BJ (cell line): ENCODE results near the gene CHI3L1. TPM values are rescaled to one million over a fixed set of nuclear protein-coding genes. Genes with fewer than 3 reads are reported as not detected.

ENCODE experiments used
- CTCF ChIA-PET: fragments of 350-600 bp; formaldehyde crosslinking; extraction: SDS; loops from one replicate; lab custom pipeline; 2021; ENCODE audit warnings: antibody characterized with exemption, inconsistent platforms; lab: Yijun Ruan, JAX
- POLR2A ChIA-PET: fragments of 300-600 bp; sonication (Branson Sonifier 250); formaldehyde crosslinking; extraction: SDS; loops from one replicate; lab custom pipeline; 2021; ENCODE audit warnings: antibody characterized with exemption; lab: Charles Lee
- DNase-seq: peaks from one replicate; pipeline ENCODE4 v3.0.0-alpha.2; 2011; ENCODE audit warnings: low read depth
- H3K27me3 ChIP-seq: 2 replicates; pipeline ENCODE4 v1.6.0; 2011; ENCODE audit warnings: low read length; ENCODE audit not compliant: control insufficient read depth, insufficient read depth
- H3K36me3 ChIP-seq: 2 replicates; pipeline ENCODE4 v1.5.1; 2011; ENCODE audit warnings: low read length; ENCODE audit not compliant: control insufficient read depth, insufficient read depth
- H3K4me3 ChIP-seq: 2 replicates; pipeline ENCODE4 v1.5.1; 2011; ENCODE audit warnings: low read depth, mild to moderate bottlenecking, control low read depth, low read length
- polyA plus RNA-seq: library from polyadenylated mRNA; depleted of rRNA; stranded (reverse); fragments of >200 nt; gene quantifications from 2 replicates; pipeline ENCODE4 v1.2.3, GENCODE V29; 2011
- TF ChIP-seq, protein P1 (sequence below): IDR thresholded peaks from 2 replicates; pipeline ENCODE4 v1.5.1; 2011; ENCODE audit warnings: low read depth, mild to moderate bottlenecking, control low read depth, inconsistent platforms, low read length, moderate library complexity; ENCODE audit not compliant: insufficient read depth

Gene CHI3L1
- polyA plus RNA-seq, 1 experiment = 0.20 TPM

DNA sequence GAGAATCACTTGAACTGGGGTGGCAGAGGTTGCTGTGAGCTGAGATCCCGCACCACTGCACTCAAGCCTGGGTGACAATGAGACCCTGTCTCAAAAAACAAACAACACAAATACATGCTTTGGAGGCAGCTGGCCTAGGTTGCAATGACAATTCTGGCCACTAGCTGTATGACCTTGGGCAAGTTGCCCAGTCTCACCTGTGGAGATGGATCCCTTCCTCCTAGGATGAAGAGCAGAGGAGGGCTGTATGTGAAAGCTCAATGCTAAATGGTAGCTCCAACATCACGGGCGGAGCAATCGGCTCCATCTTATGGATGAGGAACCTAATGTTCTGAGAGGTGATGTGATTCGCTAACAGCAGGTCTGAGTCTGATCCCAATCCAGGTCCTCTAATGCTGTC, 38.4 kb downstream of the CHI3L1 start:
- ChIA-PET CTCF (interaction anchor here (0.9 to 9.6 kb wide), 6 partner anchors 9 to 67 kb away, joined by 4 to 67 read pairs (median 8); partner anchors contain the start of gene ADORA1), POLR2A (no interaction called here)
- no peak overlapping the region for H3K4me3 ChIP-seq
- no peak for DNase-seq
- TF ChIP-seq, protein P1, sequence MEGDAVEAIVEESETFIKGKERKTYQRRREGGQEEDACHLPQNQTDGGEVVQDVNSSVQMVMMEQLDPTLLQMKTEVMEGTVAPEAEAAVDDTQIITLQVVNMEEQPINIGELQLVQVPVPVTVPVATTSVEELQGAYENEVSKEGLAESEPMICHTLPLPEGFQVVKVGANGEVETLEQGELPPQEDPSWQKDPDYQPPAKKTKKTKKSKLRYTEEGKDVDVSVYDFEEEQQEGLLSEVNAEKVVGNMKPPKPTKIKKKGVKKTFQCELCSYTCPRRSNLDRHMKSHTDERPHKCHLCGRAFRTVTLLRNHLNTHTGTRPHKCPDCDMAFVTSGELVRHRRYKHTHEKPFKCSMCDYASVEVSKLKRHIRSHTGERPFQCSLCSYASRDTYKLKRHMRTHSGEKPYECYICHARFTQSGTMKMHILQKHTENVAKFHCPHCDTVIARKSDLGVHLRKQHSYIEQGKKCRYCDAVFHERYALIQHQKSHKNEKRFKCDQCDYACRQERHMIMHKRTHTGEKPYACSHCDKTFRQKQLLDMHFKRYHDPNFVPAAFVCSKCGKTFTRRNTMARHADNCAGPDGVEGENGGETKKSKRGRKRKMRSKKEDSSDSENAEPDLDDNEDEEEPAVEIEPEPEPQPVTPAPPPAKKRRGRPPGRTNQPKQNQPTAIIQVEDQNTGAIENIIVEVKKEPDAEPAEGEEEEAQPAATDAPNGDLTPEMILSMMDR = 0 out of 2 replicates have a peak, but pooled peaks have one; percentile 19
- H3K36me3 ChIP-seq = no peaks in the 10 kb centered on the region
- no peaks in the 10 kb centered on the region for H3K27me3 ChIP-seq

DNA sequence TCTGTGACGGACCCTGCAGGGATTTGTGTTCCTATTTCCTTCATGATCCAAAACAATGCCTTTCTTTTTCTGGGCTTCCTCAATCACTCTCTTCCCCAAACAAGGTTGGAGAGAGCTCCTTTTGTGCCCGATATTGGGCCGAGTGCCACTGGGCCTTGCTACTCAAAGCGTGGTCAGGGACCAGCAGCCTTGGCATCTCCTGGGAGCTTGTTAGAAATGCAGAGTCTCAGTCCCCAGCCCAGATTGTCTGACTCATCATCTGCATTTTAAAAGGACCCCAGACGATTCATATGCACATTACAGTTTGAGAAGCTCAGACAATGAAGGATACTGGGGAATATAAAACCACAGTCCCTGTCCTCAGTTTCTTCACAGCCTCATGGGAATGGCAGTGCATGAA, 39.1 kb downstream of the CHI3L1 start:
- ChIA-PET CTCF (interaction anchor here (0.9 to 9.6 kb wide), 6 partner anchors 8 to 68 kb away, joined by 3 to 67 read pairs (median 8); partner anchors contain the start of gene ADORA1), POLR2A (no interaction called here)
- DNase-seq = no peak
- Histone ChIP-seq H3K4me3 (no peak overlapping the region), H3K36me3 (no peaks in the 10 kb centered on the region), H3K27me3 (no peaks in the 10 kb centered on the region)
- TF ChIP-seq, protein P1 = no peak

DNA sequence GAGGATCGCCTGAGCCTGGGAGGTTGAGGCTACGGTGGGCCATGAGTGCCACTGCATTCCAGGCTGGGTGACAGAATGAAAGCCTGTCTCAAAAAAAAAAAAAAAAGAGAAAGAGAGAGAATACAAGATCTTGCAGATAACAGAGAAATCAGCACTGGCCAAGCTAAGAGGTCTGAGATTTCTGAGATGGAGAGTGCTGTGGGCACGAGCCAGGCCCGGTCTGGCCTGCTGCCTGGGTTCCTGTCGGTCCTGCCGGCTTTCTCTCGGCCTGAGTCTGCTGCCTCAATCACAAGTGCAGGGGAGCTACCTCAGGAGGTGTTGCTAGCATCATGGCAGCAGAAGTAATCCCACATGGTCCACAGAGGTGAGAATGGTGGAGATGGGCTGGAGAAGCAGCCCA, 40.0 kb downstream of the CHI3L1 start:
- ChIA-PET CTCF (interaction anchor here (1.4 to 9.6 kb wide), 4 partner anchors 14 to 26 kb away, joined by 3 to 67 read pairs (median 8); partner anchors contain the start of gene ADORA1), POLR2A (no interaction called here)
- TF ChIP-seq, protein P1 = no peak
- H3K27me3 ChIP-seq = no peaks in the 10 kb centered on the region
- no peaks in the 10 kb centered on the region for H3K36me3 ChIP-seq
- H3K4me3 ChIP-seq = no peak overlapping the region
- no peak for DNase-seq

DNA sequence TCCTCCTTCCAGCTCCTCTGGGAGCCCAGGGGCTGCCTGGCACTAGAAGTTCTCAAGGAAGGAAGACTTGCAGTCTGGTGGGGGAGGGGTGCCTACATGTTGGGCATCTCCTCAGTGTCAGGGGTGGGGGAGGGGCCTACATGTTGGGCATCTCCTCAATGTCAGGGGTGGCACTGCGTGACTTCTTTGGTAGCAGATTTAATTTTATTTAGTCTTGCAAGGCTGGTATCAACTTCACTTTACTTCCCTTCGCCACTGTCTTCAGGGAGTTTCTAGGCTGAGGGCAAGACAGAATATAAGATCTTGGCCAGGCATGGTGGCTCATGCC, 40.5 kb downstream of the CHI3L1 start:
- H3K4me3 ChIP-seq = no peak overlapping the region
- H3K27me3 ChIP-seq = no peaks in the 10 kb centered on the region
- H3K36me3 ChIP-seq = no peaks in the 10 kb centered on the region
- TF ChIP-seq, protein P1 = no peak
- ChIA-PET POLR2A (no interaction called here), CTCF (interaction anchor here (1.4 to 9.6 kb wide), 3 partner anchors 18 to 26 kb away, joined by 3 to 67 read pairs (median 8); partner anchors contain the start of gene ADORA1)
- DNase-seq = no peak

DNA sequence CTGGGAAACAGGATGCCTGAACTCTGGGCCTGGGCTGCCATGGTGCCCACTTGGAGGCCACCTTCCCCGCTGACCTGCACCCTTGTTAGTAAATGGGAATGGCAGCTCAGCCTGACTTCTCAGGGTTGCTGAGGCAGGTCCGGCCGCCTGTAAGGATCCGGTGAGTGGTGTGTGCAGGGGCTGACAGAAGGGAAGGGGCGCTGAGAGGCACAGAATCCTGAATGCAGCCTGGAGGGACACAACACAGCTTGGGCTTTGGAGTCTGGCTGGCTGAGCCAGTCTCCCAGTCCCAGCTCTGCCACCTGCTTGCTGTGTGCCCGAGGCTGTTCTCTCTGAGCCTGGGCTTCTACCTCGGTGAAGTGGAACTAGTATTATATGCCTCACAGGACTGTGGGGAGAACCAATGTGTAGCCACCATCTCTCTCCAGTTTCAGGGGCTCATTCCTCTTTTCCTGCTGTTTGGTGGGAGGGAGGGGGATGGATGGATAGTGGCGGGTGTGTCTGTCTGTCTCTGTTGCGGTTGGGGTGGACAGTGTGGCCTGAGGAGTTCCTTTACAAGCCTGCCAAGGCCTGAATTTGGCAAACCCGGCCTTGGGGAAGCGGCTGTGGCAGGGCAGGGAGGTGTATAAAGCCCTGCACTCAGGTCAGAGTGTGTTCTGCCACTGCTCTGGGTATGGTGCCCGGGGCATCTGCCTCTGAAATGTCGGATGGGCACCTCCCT, 41.0 kb downstream of the CHI3L1 start:
- Histone ChIP-seq H3K36me3 (no peaks in the 10 kb centered on the region), H3K27me3 (no peaks in the 10 kb centered on the region), H3K4me3 (no peak overlapping the region)
- ChIA-PET CTCF (interaction anchor here (2.3 to 9.6 kb wide), 2 partner anchors 18 to 26 kb away, joined by 8 to 67 read pairs; partner anchors contain the start of gene ADORA1), POLR2A (no interaction called here)
- DNase-seq = no peak
- TF ChIP-seq, protein P1 = no peak
